Measurements from ENCODE around the gene ARSA.

The ARSA gene

DNA sequence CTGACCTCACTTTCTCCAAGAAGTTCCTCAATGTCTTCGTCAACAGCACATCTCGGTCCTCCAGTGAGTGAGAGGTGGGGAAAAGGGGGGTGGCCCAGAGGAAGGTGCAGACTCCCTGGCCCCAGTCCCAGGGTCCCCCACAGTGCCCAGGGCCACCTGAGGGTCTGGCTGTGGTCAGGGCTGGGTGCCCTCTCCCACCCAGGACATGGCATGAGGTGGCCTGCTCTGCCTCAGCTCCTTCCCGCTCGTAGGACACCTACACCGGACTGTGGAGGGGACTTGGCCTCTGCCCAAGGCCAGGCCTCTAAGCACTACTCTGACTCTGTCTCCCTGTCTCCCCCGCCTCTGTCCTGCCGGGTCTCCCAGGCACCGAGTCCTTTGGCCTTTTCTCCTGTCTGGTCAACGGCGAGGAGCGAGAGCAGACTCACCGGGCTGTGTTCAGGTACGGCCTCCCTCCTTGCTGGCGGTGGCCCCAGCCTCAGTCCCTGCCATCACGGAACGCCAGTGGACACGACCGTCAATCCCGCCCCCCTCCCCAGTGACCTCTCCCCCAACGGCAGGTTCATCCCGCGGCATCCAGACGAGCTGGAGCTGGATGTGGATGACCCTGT lies 22.8 kb downstream of the ARSA start:
- H3K4me3 ChIP-seq (ENCODE audit: low read depth, low read length) = no peak overlapping the region
- TF ChIP-seq, protein P1, sequence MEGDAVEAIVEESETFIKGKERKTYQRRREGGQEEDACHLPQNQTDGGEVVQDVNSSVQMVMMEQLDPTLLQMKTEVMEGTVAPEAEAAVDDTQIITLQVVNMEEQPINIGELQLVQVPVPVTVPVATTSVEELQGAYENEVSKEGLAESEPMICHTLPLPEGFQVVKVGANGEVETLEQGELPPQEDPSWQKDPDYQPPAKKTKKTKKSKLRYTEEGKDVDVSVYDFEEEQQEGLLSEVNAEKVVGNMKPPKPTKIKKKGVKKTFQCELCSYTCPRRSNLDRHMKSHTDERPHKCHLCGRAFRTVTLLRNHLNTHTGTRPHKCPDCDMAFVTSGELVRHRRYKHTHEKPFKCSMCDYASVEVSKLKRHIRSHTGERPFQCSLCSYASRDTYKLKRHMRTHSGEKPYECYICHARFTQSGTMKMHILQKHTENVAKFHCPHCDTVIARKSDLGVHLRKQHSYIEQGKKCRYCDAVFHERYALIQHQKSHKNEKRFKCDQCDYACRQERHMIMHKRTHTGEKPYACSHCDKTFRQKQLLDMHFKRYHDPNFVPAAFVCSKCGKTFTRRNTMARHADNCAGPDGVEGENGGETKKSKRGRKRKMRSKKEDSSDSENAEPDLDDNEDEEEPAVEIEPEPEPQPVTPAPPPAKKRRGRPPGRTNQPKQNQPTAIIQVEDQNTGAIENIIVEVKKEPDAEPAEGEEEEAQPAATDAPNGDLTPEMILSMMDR (IDR thresholded peaks at IDR 0.05; ENCODE audit: insufficient read depth, low read depth, low read length, missing control alignments) = no peak
- no peak for DNase-seq (ENCODE audit: low read depth)

DNA sequence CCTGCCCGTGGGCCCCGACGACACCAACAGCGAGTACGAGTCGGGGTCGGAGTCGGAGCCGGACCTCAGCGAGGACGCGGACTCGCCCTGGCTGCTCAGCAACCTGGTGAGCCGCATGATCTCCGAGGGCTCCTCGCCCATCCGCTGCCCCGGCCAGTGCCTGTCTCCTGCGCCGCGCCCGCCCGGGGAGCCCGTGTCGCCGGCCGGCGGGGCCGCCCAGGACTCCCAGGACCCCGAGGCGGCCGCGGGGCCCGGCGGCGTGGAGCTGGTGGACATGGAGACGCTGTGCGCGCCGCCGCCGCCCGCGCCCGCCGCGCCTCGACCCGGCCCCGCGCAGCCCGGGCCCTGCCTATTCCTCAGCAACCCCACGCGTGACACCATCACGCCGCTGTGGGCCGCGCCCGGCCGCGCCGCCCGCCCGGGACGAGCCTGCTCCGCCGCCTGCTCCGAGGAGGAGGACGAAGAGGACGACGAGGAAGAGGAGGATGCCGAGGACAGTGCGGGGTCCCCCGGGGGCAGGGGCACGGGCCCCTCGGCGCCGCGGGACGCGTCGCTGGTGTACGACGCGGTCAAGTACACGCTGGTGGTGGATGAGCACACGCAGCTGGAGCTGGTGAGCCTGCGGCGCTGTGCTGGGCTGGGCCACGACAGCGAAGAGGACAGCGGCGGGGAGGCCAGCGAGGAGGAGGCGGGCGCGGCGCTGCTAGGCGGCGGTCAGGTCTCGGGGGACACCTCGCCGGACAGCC lies 23.5 kb downstream of the ARSA start:
- H3K4me3 ChIP-seq (ENCODE audit: low read depth, low read length) = no peak overlapping the region
- DNase-seq (ENCODE audit: low read depth) = no peak

DNA sequence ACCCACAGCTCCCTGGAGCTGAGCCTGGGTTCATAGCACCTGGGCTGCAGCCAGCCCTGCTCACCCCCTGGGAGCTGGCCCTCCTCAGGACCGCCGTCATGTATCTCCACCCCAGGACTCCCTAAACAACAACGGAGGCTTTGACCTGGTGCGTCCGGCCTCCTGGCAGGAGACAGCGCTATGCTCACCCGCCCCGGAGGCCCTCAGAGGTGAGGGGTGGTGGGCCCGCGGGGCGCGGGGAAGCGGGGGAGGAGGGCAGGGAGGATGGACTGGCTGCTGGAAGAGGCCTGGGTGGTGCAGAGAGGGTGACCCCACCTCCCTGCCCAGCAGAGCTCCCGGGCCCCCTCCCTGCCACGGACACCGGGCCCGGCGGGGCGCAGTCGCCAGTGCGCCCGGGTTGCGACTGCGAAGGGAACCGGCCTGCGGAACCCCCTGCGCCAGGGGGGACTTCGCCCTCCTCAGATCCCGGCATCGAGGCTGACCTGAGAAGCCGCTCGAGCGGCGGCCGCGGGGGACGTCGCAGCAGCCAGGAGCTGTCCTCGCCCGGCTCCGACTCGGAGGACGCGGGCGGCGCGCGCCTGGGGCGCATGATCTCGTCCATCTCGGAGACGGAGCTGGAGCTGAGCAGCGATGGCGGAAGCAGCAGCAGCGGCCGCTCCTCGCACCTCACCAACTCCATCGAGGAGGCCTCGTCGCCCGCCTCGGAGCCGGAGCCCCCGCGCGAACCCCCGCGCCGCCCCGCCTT lies 24.3 kb downstream of the ARSA start:
- H3K4me3 ChIP-seq (ENCODE audit: low read depth, low read length) = no peak overlapping the region
- DNase-seq (ENCODE audit: low read depth) = no peak
- TF ChIP-seq, protein P1 (IDR thresholded peaks at IDR 0.05; ENCODE audit: insufficient read depth, low read depth, low read length, missing control alignments) = no peak

More for the DNA sequence above, 23.5 kb downstream of the ARSA start:
- TF ChIP-seq, protein P1 (IDR thresholded peaks at IDR 0.05; ENCODE audit: insufficient read depth, low read depth, low read length, missing control alignments) = no peak

DNA sequence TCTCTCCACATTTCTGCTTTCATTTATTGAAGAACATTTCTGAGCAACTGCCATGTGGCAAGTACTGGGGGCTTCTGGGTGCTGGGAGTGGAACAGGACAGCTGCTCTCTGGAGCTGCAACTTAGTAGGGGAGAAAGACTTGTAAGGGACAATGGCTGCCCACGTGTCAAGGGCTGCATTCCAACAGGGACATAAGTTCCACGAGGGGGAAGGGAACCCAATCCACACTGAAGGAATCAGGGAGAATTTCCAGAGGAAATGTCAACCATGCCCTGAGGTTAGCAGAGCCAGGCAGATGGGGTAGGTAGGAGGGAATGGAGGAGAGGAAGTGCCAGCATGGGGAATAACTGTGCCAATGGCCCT lies 25.6 kb downstream of the ARSA start:
- no peak overlapping the region for H3K4me3 ChIP-seq (ENCODE audit: low read depth, low read length)
- TF ChIP-seq, protein P1 (IDR thresholded peaks at IDR 0.05; ENCODE audit: insufficient read depth, low read depth, low read length, missing control alignments) = no peak
- DNase-seq (ENCODE audit: low read depth) = no peak

DNA sequence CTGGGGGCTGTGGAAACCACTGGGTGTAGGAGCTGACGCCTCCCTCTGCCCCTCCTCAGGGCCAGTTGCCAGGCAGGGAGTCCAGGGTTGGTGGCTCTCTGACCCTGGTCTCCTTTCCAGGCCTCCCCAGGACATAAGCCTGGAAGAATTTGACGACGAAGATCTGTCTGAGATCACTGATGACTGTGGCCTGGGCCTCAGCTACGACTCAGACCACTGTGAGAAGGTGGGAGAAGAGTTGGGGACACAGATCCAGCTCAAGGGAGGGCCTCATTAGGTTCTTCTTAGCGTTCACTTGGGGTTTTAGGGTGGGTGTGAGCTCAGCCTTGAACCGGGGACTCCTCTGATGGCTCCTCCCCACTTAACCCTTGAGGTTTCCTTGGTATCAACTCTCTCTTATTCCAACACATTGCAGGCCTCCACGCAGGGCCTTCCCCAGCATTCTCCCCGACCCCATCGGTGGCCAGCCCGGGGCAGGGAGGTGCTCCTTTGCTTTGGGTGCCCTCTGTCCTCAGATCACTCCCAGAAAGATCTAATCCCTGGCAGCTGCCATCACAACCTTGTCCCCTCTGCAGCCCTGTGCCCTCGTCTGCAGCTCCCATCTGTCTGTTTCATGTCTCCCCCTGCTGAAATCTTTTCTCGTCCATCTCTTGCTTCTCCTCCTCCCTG lies 26.1 kb downstream of the ARSA start:
- H3K4me3 ChIP-seq (ENCODE audit: low read depth, low read length) = no peak overlapping the region
- TF ChIP-seq, protein P1 (IDR thresholded peaks at IDR 0.05; ENCODE audit: insufficient read depth, low read depth, low read length, missing control alignments) = no peak
- no peak for DNase-seq (ENCODE audit: low read depth)

DNA sequence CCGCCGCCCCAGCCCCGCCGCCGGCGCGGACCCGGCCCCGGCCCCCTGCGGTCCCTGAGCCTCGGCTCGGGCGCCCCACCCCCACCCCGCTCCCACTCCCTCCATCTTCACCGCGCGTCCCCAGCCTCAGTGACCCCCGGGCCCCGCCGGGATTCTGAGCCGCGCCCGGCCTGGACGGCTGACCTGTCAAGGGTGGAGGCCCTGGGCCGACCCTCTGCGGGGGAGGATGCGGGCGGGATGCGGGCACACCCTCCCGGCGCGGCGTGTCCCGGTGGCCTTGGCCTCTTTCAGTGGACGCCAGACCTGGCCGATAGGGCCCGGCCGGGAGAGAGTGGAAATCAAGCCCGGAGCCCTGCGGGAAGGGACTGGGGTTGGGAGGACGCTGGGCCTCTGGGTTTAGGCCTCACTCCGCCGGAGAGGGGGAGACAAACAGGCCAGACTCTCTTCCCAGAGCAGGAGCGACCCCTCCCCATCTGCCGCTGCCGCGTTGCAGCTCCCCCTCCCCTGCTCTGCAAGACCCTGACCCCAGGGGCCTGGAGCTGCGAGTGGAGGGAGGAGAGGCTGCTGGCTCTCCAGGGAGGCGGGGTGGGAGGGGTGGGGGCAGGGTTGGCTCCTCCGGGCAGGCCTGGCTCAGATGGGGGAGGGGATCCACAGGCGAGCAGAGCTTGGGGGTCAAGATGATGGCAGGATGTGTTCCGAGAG lies 26.8 kb downstream of the ARSA start:
- no peak for DNase-seq (ENCODE audit: low read depth)

More for the DNA sequence above, 26.8 kb downstream of the ARSA start:
- TF ChIP-seq, protein P1 (IDR thresholded peaks at IDR 0.05; ENCODE audit: insufficient read depth, low read depth, low read length, missing control alignments) = no peak
- H3K4me3 ChIP-seq (ENCODE audit: low read depth, low read length) = no peak overlapping the region

Data from GM12865 (cell line).